ENCODE results near the gene IFIT2.
"Not testable (repeated sequence)": the region's sequence is repeated elsewhere in the genome, so short reads cannot be mapped to it uniquely, and the experiment has no call there.

IFIT2 gene

DNA sequence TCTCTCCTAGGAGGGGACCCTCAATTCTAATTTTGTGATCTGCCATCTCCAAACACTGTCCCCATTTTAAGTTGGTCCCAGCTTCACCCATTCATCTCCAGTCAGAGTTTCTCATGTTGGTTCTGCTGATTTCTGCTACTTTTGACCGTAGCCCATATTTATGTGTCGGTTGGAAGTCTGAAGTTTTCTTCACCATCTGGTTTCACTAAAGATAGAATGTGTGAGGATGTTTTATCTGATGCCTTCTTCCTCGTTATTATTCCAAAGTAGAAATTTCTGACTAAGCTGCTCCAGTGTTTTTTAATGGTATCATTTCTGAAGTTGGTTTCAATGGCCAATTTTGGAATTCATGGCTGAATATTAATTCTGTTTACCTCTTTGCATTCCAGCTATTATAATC, 21.3 kb upstream of the IFIT2 start:
- FAIRE-seq = no peak

DNA sequence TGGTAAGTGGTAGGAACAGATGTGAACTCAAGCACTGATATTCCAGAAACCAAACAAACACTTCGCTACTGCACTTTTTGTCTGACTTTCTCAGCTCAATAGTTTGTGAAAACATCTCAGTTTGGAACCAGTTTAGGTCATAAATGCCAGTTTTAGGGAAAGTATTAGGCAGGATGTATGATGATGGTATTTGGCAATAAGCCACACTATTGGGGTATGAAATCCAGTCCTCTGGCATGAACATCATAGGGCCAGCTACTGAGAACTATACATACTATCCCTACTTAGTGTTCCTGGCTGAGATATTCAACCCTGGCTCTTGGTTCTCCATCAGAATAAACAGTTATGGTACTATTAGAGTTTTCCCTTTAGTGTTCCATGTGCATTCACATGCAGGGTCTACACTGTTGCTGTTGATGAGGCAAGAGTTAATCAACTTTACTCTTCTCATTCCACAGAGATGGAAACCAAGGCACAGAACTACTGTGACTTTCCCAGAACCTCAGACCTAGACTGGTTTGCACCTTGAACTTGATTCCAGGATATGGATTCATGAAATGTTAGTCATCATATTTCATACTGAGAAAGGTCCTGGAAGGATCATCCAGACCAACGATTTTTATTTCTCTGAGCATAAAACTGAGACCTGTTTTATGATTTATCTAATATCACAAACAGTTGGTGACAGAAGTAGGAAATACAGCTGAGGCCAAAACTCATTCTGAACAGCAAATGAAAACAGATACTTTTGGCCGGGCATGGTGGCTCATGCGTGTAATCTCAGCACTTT, 20.0 kb upstream of the IFIT2 start:
- FAIRE-seq = no peak

DNA sequence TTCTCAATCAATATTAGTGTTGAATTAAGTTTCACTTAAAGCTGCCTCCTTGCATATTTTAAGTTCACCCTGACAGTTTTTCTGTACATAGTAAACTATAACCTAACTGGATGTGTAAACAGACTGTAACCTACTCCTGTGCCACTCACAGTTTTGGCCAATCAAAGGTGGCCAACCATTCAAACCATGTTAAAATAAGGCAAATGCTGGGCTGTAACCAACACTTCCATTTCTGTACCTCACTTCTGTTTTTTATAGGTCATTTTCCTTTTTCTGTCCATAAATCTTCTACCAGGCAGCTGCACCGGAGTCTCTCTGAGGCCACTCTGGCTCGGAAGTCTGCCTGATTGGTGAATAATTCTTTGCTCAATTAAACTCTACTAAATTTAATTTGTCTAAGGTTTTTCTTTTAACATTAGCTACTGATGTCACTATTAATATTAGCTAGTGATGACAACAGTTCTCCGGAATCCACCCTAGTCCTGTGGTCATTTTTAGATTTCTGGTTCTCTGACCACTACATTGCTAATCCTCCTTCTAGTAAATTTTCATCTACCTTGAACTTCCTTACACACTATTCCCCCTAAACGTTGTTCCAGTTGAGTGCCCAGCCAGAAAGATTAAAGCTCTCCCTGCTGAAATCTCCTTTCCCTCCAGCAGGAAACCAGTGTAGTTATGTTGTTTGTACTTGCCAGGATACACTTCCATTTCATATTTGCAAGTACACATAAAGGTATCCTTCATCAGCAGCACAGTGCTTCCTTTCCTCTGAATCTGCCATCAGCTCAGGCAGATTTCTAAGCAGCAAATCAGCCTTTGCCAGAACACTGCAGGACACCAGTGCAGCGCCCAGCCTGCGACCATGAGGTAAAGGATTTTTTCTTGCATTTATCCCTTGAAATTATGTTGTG, 18.6 kb upstream of the IFIT2 start:
- no peak for FAIRE-seq

DNA sequence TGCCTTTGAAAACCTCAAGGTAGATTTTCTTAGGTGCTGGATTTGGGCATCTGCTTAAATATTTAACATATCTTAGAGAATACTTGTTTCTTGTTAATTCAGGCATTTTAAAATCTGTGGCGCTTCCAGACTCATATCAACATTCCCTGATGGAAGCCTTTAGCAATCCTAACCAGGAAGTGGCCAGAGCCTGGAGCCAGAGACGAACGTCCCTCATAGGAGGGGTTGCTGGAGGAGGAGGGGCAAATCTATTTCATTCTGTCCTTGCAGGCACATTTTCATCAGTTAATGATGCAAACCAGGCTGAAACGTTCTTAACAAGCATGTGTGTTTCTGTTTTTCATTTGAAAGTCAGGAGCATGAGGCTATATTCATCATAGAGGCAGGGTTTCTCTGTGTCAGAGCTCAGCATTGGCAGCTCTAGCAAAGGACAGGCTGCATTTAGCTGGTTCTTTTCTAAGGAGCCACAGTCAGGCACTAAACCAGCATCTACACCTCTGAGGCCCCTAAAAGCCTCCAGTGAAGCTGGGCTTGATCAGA, 17.8 kb upstream of the IFIT2 start:
- no peak for FAIRE-seq

DNA sequence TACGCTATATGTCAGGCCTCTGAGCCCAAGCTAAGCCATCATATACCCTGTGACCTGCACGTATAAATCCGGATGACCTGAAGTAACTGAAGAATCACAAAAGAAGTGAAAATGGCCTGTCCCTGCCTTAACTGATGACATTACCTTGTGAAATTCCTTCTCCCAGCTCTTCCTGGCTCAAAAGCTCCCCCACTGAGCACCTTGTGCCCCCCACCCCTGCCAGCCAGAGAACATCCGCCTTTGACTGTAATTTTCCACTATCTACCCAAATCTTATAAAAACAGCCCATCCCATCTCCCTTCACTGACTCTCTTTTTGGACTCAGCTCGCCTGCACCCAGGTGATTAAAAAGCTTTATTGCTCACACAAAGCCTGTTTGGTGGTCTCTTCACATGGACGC, 17.1 kb upstream of the IFIT2 start:
- not testable (repeated sequence) for FAIRE-seq

DNA sequence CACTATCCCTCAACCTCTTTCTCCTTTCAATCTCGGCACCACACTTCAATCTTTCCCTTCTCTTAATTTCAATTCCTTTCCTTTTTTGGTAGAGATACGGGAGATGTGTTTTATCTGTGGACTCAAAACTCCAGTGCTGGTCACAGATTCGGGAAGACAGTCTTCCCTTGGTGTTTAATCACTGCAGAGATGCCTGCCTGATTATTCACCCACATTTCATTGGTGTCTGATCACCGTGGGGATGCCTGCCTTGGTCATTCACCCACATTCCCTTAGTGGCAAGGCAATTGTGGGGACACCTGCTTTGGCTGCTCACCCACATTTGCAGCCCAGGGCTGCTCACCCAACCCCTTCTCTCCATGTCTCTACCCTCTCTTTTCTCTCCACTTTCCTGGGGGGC, 16.5 kb upstream of the IFIT2 start:
- FAIRE-seq = not testable (repeated sequence)

DNA sequence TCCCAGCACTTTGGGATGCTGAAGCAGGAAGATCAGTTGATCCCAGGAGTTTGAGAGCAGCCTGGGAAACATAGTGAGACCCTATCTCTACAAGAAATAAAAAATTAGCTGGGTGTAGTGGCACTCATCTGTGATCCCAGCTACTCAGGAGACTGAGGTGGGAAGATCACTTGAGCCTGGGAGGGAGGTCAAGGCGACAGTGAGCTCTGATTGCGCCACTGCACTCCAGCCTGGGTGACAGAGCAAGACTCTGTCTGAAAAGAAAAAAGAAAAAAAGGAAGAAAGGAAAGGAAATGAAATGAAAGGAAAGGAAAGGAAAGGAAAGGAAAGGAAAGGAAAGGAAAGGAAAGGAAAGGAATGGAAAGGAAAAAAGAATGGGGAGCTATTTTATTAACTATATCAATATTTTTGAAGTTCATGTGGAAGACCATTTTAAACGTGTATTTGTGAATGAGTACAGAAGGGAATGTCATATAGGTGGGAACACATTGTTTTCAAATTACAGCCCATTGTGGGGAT, 7.1 kb upstream of the IFIT2 start:
- FAIRE-seq = no peak

DNA sequence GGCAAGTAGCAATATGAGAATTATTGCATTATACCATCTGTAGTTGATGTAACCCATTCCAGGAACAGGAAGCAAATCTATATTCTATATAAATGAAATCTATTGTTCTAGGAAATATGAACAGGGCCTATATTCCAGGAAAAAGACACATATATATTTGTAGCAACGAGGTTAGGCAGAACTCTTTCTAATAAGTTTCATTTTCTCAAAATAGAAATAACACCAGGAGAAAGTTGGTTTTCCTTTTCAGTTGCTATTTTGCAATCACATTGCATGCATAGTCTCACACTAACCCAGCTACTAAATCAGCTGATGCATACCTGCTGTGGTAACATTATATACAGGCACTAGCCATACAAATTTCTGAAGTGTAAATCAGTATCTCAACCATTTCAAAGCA, 6.2 kb upstream of the IFIT2 start:
- no peak for FAIRE-seq

DNA sequence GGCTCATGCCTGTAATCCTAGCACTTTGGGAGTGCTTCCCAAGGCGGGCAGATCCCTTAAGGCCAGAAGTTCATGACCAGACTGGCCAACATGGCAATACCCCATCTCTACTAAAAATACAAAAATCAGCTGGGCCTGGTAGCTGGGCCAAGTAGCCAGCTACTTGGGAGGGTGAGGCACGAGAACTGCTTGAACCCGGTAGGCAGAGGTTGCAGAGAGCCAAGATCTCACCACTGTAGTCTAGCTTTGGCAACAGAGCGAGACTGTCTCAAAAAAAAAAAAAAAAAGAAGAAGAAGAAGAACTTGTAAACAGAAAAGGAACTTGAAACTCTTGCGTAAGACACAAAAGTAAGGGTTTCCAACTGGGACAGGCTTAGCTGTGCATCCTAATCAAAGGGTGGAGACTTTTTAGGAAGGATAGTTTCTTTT, 5.6 kb upstream of the IFIT2 start:
- FAIRE-seq = no peak

DNA sequence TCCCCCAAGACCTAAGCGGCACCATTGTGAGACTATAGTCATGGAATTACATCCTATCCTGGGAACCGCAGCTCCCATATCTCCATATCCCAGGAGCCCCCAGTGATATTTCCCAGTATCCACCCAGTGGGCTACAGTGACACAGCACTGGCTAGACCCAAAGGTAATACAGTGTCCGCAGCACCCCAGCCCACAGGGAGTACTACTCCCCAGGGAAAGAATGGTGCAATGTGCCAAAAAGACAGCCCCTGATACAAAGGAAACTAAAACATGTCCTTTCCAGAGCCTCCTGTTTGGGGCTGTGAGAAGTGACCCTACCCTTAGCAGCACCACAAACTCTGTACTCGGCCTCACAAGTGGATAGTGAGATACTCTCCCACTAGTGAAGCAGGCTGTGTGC, 4.5 kb upstream of the IFIT2 start:
- FAIRE-seq = no peak

DNA sequence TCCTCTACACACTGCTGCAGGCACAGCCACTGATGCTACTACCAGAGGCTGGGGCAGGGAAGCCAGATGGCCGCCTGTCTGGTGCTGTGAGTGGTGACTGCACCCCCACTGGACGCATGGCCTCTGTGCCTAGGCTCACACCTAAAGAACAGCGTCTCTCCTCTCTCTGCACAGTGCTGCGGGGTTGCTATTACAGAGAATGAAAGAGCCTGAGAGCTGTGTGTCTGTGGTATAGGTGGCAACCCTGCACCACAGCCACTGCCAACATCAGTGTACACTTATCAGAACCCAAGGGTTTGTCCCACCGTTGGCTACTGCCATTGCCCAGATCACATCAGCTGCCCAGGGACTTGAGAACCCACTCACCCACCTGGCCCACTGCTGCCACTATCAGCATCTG, 4.1 kb upstream of the IFIT2 start:
- no peak for FAIRE-seq

DNA sequence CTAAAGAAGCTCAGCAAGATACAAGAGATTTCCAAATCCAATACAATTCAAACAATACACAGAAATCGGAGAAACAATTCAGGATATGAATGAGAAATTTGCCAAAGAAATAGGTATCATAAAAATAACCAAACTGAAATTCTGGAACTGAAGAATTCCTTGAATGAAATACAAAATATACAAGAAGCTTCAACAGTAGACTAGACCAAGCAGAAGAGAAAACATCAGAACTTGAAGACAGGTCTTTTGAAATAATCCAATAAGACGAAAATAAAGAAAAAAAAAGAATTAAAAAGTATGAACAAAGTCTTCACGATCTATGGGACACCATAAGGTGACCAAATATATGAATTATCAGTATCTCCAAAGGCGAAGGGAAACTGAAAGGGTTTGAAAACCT, 2.8 kb upstream of the IFIT2 start:
- FAIRE-seq = no peak

DNA sequence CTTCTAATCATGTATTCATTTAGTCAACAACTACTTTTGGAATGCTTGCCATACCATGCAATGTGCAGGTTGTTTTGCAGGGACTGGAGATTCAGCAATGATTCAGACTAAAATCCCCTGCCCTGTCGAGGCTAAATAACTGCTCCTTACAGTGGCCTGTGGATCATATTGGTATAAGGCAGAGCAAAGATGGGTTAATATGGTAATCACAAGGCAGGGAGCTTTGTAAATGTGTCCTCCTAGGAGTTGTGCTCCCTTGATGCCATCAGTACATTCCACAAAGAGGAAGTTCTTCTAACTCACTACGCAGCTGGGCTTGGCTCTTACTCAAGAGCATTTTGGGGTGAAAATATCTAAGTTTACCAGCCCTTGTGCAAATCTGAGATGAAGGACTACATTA, 614 bp upstream of the IFIT2 start:
- no peak for FAIRE-seq

DNA sequence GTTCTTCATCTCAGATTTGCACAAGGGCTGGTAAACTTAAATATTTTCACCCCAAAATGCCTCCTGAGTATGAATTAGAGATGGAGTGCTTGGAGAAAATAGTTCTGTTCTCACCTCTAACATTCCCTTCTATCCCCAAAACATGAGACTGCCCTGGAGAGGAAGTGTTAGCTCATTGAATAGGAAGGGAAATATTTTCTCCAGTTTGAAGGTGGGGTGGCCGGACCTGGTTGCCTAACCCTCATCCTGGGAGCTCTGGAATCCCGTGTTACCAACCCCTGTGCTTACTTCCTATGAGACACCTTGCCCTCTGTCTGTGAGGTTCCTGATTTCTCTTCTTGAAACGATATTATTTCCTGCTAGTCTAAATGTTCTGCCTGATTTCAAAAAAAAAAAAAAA, 779 bp downstream of the IFIT2 start:
- no peak for FAIRE-seq

DNA sequence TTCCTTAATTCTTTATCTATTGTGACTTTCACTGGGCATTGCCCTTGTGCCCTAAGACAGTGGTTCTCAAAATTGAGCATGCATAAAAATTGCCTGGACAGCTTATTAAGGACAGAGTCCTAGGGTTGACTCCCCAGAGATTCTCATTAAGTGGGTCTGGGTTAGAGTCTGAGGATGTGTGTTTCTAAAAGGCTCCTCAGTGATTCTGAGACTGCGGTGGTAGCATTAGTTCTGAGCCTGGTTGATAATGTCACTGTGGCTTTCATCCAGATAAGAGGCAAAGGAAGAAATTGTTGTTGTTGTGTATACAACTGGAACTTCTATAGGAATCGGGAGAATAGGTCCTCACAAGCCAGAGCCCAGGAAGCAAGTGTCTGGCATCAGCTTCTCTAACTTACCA, 1.3 kb downstream of the IFIT2 start:
- FAIRE-seq = no peak

DNA sequence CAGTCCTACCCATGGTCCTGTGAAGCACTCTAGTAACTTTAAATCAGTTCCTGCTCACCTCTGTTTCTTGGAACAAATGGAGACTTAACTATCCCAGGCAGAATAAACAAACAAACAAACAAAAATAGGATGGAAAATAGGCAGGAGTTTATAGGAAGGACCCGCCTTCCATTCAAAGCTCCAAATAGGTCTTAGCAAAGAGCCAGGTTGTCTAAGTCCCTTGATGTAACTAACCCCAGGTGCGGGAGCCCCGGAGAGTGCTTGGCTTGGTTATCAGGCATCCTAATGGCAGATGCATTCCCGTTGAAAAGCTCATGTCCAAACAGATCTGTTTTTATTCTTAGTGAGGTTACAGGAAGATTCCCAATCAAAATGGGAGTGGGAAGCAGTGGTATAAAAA, 2.2 kb downstream of the IFIT2 start:
- no peak for FAIRE-seq

DNA sequence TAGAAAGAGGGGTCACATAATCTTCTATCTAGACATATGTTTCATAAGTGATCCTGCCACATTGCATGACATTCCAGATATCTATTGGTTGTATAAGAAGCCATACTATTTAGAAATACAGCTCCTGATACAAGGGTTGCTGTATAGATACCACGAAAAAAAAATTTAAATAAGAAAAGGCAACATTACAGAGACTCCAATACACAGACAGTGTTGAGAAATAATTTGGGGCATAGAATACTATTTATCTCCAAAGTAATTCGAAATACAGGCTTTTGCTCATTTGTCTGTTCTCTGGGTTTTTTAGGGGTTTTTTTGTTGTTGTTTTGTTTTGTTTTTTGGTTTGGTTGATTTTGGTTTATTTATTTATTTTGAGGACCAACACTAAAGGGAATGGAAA, 2.6 kb downstream of the IFIT2 start:
- no peak for FAIRE-seq

DNA sequence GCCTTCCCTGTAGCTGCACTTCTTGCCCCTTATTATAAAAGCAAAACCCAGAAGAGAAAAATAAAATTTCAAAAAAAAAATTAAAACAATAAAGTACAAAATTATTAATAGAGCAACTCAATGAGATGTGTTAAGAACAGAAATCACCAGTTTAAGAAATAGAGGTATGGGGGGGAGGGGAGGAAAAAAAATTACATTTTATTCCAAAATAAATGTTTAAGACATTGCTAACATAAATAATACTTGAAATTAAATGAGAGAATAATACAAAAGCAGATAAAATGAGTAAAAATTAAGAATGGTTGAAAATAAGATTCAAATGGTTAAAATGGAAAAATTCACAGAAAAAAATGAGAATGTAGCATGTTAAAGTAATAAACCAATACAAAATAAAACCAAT, 3.1 kb downstream of the IFIT2 start:
- FAIRE-seq = no peak

DNA sequence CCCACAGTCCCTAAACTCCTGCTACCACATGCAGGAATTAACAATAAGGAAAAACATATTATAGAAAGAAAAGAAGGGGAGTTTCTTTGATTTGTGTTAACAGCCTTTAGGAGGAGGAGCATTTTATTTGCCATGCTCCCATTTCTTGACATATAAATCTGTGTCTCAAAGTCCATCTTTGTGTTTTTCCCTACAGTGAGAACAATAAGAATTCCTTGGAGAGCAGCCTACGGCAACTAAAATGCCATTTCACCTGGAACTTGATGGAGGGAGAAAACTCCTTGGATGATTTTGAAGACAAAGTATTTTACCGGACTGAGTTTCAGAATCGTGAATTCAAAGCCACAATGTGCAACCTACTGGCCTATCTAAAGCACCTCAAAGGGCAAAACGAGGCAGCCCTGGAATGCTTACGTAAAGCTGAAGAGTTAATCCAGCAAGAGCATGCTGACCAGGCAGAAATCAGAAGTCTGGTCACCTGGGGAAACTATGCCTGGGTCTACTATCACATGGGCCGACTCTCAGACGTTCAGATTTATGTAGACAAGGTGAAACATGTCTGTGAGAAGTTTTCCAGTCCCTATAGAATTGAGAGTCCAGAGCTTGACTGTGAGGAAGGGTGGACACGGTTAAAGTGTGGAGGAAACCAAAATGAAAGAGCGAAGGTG, 4.1 kb downstream of the IFIT2 start:
- FAIRE-seq = no peak

DNA sequence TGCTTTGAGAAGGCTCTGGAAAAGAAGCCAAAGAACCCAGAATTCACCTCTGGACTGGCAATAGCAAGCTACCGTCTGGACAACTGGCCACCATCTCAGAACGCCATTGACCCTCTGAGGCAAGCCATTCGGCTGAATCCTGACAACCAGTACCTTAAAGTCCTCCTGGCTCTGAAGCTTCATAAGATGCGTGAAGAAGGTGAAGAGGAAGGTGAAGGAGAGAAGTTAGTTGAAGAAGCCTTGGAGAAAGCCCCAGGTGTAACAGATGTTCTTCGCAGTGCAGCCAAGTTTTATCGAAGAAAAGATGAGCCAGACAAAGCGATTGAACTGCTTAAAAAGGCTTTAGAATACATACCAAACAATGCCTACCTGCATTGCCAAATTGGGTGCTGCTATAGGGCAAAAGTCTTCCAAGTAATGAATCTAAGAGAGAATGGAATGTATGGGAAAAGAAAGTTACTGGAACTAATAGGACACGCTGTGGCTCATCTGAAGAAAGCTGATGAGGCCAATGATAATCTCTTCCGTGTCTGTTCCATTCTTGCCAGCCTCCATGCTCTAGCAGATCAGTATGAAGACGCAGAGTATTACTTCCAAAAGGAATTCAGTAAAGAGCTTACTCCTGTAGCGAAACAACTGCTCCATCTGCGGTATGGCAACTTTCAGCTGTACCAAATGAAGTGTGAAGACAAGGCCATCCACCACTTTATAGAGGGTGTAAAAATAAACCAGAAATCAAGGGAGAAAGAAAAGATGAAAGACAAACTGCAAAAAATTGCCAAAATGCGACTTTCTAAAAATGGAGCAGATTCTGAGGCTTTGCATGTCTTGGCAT, 4.8 kb downstream of the IFIT2 start:
- FAIRE-seq = no peak

DNA sequence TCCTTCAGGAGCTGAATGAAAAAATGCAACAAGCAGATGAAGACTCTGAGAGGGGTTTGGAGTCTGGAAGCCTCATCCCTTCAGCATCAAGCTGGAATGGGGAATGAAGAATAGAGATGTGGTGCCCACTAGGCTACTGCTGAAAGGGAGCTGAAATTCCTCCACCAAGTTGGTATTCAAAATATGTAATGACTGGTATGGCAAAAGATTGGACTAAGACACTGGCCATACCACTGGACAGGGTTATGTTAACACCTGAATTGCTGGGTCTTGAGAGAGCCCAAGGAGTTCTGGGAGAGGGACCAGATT, 5.4 kb downstream of the IFIT2 start:
- no peak for FAIRE-seq

DNA sequence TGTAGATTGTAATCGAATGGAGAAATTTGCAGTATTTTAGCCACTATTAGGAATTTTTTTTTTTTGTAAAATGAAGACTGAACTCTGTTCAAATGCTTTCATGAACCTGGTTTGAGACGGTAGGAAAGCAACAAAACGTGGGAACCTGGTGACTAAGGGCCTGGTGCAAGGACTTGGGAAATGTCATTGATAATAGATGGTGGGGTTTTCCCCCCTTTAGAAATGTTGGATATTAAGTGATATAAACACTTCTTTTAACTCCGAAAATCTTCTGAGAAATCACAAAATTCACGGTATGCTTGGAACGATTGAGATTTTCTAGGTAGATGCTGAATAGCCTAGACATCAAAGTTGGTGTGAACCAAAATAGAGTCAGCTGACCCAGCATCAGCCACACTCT, 6.4 kb downstream of the IFIT2 start:
- FAIRE-seq = no peak
